ENCODE measurements around the gene SPART.

SPART gene, protein sequence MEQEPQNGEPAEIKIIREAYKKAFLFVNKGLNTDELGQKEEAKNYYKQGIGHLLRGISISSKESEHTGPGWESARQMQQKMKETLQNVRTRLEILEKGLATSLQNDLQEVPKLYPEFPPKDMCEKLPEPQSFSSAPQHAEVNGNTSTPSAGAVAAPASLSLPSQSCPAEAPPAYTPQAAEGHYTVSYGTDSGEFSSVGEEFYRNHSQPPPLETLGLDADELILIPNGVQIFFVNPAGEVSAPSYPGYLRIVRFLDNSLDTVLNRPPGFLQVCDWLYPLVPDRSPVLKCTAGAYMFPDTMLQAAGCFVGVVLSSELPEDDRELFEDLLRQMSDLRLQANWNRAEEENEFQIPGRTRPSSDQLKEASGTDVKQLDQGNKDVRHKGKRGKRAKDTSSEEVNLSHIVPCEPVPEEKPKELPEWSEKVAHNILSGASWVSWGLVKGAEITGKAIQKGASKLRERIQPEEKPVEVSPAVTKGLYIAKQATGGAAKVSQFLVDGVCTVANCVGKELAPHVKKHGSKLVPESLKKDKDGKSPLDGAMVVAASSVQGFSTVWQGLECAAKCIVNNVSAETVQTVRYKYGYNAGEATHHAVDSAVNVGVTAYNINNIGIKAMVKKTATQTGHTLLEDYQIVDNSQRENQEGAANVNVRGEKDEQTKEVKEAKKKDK

DNA sequence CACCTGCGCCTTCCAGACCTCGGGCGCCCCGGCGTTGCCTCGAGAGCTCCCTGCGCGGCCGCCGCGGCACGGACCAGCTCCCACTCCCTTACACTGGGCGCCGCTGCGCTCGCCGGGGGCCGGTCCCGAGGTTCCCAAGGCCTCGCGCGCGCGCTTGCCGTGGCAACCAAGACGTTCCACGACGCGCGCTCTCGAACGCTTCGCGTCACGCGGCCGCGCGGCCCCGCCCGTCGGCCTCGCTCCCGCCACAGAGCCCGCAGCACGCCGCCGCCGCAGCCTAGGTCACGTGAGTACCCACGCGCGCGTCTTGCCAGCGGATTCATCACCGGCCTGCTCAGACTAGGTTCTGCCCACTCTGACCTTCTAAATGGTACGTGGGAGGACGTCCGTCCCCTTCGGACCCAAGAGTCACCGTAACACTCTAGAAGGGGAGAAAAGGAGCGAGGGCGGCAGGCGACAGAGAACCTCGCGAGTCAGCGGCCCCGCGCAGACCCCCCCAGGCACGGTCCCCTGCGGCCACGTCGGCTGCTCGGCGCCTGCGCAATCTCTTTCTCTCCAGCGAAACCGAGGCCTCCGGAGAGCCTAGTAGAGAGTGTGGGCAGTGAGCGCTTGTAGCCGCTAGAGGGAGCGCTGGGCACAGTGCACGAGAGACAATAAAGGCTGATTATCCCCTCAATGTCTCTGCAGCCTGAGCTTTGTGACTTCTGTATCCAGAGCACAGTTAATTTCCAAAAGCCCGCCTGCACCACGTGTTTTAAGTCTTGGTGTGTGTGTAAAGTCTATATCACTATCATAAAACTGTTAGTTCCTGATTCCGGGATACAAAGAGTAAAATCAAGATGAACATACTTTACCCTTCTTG is at the start of gene SPART:
TSS of gene SPART (minus strand) at position 173 of the 862 bp plus-strand sequence. CDS start 10,564 bp downstream, outside the sequence.
- DNase-seq (ENCODE audit: low read depth in 3 of 3, low spot score in 1 of 3), result peak; percentile 70 to 80 (median 72)

DNA sequence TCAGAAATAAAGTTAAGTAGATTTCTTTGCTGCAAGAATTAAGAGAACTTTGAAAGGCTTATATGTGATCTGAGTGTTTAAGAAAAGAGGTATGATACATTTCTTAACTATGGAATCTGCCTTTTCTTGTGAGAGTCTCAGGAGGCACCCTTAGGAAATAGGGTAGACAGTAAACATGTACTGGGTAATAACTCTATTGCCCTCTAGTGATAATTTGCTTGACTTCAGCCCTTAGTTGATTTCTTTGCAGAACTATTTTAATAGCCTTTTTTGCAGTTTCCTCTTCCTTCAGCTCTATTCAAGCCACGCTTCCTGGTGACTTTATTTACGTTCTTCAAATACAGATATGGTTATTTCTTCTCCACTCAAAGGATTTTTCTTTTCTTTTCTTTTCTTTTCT is 49.1 kb upstream of the SPART start:
- no peak for DNase-seq (ENCODE audit: low read depth in 3 of 3, low spot score in 1 of 3)

DNA sequence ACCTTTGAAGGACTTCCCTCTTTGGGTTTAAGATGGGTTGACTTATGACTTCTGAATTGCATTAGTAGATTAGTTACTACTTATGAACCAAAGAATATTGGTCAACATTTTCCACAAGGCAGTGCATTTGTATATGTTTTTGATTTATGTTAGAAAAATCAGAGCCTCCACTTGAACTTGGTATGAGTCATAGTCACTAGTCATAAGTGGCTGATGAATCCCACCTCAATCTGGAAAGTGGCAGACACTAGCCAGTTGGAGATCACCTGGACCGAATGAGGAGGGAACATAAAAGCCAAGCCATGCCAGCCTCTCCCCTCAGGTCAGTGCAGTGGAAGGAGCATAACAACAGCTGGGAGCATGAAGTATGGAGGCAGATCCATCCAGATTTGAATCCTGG is 39.3 kb upstream of the SPART start:
- no peak for DNase-seq (ENCODE audit: low read depth in 3 of 3, low spot score in 1 of 3)

DNA sequence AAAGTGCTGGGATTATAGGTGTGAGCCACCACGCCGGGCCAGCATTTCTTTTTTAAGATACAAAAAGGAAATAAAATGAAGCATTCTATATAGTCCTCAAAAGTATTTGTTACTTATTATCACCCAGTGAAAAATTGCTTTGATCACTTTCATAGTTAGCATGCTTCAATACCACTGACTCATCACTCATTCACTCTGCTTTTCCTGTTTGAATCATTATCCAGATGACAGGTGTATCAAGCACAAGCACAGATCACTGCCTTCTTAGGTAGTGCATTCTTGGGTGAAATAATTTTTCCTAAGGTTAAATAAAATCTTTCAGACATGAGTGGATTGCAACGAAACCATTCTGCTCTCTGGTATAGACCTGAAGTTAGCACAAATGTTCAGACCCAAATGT is 35.8 kb upstream of the SPART start:
- no peak for DNase-seq (ENCODE audit: low read depth in 3 of 3, low spot score in 1 of 3)

DNA sequence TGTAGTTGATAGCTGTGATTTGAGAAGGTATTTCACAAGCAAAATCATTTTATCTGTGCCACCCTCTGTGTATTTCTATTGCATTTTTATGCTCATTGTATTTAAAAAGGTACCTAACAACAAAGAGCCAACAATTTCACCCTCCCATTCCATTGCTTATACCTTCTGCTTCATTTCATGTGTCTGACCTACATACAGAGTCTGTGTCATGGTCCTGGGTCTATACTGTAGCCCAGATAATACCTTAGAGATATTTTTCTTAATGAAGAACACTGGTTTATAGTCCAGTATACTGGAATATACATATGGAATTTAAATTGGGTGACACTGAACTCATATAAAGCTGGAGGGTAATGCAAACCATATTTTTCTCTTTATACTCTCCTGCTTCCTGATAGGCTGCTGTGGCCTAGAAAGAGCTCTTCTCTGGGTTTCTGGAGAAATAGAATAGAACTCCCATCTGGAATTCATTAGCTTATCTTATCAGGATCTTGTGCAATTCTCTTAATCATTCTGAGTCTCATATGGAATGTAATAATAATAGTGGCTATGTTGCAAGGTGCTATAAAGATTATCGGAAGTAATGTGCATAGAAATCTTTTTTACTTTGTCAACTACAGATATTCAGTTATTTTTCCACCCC is 31.8 kb upstream of the SPART start:
- no peak for DNase-seq (ENCODE audit: low read depth in 3 of 3, low spot score in 1 of 3)

DNA sequence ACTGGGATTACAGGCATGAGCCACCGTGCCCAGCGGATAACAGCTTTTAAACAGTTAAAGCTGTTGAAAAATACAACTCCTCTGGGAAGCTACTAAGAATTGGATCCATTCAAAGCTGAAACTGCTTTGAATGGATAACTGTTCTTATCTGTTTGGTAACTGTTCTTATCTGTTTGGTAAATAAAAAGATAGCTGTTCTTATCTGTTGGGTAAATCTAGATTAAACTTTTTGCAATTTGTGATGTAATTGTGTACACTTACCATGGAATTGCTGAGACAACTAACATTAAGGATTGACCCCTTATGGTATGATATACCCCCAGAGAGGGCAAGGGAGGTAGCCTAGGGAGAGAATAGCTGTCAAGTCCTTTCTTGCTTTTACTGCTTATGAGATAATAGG is 27.9 kb upstream of the SPART start:
- DNase-seq (ENCODE audit: low read depth in 3 of 3, low spot score in 1 of 3), result no peak

DNA sequence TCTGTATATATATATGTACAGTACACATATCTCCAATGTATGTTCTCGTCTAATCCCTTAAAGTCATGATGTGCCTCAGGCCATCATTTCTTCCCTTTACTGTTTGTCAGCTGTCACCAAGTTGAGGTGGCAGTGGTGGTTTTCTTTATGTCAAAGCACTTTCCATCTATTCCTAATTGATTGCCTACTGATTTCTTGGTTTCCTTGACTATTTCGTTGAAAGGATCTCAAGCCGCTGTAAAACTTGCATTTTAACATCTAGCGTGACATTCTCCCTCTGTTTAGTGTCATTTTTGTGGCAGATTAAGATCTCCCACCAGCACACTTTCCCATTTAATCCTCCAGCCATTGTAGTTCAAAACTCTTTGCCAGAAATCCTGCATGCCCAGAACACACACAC is 25.0 kb upstream of the SPART start:
- DNase-seq (ENCODE audit: low read depth in 3 of 3, low spot score in 1 of 3), result no peak

DNA sequence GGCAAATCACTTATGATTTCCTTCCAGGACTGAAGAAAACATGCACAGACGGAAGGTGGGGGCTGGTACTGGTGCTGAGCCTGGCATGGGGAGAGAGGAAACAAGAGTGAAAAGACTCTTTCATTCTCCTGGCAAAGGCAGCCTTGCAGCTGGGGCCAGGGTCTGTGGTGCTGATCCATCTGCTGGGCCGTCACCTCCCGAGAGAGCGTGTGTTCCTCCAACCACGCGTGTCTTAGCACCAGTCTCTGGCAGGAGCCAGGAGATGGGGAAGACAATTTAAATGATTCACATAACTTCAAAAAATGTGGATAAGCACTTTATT is 23.9 kb upstream of the SPART start:
- DNase-seq (ENCODE audit: low read depth in 3 of 3, low spot score in 1 of 3), result no peak

DNA sequence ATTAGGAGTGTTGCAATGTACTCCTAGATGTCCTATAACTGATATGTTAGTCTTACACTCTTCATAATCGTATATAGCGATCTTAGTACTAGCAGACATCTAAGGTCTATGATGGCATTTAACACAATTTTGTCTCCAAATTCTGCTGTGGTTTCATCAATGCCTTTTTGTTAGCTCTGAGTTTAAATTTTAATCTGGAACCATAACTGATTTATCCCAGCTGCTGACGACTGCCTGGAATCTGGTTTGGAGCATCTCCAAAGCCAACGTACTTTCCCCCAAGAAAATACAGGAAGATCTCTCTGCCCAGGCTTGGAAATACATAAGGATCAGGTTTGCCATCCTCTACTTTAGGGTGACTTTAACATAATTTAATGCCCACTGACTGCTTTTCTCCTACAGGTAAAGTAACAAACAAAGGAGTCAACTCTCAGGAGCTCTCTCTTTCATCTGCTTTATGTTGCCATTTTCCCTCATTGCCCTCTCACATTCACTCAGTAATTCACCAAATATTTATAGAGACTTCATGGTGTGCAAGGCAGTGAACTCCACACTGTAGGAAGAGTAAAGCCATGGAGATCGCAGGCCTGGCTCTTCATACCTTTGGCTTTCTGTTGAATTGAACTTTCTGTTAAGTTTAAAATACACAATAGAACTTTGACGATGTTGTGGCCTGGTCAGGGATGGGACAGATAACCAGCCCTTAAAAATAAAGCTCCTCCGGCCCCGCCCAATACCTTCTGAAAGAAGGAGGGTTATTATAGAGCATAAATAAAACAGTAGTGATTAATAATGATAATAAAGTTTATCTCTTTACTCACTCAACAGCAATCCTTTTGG is 23.3 kb upstream of the SPART start:
- no peak for DNase-seq (ENCODE audit: low read depth in 3 of 3, low spot score in 1 of 3)

DNA sequence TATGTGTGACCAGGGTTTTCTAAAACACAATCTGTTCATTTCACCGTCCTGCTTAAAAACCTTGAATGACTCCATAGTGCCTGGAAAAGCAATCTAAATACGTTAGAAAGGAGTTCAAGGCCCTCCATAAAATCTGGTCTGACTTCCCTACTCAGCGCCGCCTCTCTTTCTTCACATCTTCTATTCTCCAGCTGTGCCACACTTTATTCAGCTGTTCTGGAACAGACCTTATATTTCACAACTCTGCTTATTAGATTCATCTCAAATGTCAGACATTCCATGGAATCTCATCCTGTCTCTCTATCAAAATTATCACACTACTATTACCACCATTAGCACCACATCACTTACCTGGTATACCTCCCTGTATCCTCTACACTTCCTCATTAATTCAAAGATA is 19.8 kb upstream of the SPART start:
- no peak for DNase-seq (ENCODE audit: low read depth in 3 of 3, low spot score in 1 of 3)

DNA sequence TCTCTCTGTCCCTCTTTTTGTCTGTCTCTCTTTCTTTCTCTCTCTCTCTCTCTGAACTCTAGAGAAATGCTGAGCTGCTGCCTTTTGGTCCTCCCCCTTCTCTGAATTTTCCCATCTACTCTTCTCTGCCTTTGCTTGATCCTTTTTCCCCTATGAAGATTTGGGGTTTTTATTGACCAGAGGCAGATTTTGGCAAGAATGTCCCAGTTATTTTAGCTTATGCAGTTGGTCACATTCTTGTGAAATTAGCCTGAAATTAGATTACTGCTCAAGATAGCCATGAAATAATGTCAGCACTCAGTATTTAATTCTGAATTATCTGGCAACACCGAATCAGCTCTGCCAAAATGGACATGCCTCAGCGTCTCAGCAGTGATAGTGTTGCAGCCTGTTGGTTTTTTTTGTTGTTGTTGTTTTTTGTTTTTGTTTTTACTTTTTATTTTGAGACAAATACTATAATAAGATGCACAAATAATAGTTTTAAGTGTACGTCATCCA is 17.2 kb upstream of the SPART start:
- DNase-seq (ENCODE audit: low read depth in 3 of 3, low spot score in 1 of 3), result no peak

DNA sequence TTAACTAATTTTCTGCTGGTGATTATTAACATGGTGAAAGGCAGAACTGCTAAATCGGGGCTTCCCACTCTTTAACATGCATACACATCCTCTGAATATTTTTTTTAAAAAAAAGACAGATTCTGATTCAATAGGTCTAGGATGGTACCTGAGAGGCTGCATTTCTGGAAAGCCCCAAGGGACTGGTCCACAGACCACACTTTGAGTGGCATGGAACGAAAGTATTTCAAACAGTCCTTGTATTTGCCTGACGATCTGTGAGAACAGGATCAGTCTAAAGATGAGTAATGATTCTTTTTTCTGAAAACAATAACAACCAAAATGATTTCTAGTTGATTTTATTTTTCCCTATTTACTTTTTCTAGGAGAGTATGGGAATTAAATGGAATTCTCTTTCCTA is 16.7 kb upstream of the SPART start:
- DNase-seq (ENCODE audit: low read depth in 3 of 3, low spot score in 1 of 3), result no peak

DNA sequence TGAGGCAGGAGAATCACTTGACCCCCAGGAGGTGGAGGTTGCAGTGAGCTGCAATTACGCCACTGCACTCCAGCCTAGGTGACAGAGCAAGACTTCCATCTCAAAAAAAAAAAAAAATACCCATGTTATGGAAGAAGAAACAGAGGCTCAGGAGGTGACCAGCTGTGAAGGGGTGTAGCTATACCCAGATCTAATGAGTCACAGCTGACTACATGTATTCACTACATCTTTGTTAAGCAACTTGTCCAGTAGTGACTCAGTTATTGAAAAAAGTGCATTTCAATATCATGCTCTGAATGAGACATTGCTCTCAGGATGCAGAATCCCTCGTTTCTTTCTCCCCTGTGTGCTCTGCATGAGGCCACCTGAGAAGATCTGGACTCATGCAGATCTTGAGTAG is 16.1 kb upstream of the SPART start:
- DNase-seq (ENCODE audit: low read depth in 3 of 3, low spot score in 1 of 3), result no peak

DNA sequence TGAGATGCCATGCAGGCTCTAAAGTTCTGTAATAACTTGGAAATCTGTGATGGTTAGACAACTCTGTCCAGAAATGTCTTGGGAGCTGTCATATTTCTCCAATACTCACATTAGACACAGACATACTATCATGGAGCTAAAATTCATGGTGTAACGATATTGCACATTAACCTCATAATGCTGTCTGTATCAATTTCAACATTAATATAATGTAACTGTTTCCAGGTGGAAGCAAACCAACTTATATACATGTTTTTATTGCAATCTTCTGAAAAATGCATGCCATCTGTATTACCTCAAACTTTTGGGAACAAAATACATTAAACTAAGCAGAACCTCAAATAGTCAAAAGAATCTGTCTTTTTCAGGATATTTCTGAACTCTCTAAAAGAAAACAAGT is 14.7 kb upstream of the SPART start:
- no peak for DNase-seq (ENCODE audit: low read depth in 3 of 3, low spot score in 1 of 3)

DNA sequence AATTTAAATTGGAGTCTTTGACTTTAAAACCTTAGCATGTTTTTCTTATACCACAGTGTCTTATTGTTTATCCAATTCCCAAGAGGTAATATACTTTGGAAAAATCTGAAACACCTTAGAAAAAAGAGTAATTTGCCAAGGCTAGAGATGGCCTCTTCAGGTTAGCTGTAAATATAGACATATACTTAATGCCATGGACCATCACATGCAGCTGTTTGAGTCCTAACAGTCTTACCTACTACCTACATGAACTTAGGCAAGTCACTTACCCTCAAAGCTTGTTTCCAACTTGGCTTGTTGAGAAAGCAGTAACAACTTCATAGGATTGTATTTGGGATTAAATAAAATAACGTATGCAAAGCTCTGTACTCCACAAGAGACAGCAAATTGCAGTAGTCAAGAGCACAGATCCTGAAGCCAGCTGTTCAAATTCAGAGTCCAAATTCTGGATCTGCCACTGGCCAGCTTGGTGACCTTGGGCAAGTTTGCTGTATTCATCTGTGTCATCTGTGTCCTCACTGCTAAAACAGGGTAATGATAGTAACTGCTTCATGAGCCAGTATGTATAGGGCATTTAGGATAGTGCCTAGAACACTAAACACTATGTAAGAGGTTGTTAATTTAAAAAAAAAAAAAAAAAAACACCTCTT is 13.2 kb upstream of the SPART start:
- no peak for DNase-seq (ENCODE audit: low read depth in 3 of 3, low spot score in 1 of 3)

DNA sequence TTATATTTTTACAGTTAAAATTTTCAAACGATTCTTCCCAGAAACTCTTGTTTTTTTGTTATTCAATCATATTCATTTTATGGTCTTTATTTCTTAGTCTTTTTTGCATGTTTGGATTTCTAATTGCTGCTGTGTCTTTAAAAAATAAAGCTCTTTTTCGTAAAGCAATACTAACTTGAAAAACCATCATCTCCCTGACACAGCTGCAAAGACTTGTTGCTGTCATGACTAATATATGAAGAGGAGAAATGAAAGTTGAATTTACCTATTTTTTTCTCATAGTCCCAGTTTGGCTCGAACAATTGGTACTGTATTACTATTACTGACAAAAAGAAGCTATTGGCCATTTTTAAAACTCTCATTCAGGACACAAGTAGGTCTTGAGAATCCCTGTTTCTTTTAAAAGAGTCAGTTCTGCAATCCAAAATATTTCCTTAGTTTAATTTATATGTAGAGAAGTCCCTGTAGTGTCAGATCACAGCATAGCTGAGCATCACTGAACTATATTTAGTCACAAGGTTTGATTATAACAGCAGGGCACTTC is 12.1 kb upstream of the SPART start:
- DNase-seq (ENCODE audit: low read depth in 3 of 3, low spot score in 1 of 3), result no peak

DNA sequence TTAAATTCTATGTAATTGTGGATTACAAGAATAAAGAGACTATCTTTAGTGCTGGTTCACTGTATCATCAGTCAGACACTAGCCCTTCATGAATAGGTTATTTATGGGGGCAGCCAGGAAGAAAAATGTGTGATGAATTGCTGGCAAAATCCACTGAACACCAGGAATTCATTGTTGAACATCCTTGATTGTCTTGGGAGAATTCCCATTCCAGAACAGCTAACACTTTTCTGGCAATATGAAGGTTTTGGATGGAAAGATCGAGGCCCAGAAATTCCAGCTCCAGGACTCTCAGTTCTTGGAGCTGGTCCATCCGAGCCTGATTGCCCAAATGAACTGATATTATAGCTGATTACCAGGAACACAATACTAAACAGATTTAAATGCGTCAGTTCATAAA is 11.5 kb upstream of the SPART start:
- DNase-seq (ENCODE audit: low read depth in 3 of 3, low spot score in 1 of 3), result no peak

DNA sequence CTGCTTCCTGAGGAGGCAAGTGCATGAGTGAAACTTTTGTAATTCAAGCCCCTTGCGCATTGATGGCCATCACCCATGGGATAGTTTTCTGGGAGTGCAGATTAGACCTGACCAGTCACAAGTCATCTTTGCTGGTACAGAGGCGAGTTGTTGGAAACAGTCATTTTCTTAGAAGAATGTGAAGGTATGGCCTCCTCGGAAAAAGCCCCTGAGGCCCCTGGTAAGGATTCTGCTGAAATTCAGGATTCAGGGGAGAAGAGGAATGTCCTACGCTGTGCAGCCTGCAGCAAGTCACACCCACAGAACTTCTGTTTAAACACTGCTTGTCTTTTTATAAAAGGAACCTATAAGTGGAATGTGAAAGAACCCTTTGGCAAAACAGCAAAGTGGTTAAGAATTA is 11.0 kb upstream of the SPART start:
- no peak for DNase-seq (ENCODE audit: low read depth in 3 of 3, low spot score in 1 of 3)

DNA sequence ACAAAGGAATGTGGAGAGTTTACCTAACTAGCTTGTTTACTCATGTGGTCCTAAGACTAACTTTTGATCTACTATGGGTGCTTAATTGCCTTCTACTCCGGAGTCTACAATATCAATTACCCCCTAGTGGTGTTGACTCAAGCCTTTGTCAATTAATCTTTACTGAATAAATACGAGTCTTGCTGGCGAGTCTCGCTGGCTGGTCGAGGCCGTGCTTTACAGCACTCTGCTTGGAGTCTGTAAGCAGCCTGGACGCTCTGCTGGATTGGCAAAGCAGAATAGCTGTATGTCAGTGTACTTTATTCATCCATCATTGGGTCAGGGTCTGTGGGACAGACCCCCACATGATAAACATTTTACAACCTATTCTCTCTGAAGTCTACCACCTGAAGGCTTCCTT is 9.9 kb upstream of the SPART start:
- no peak for DNase-seq (ENCODE audit: low read depth in 3 of 3, low spot score in 1 of 3)

DNA sequence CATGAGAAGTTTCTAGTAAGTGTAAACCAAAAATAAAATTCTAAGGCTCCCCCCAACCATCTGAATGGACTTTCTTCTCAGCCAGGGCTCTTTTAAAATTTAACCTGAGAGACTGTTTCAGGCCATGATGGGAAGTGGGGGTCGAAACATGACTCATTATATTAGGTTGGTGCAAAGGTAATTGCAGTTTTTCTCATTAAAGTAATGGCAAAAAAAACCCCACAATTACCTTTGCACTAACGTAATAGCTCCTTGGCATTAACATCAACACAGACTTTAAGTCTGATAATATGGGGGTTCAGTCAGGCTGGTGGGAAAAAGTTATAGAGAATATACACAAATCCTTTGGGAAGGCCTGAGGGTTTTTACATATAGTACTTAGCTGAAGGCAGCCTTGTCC is 9.4 kb upstream of the SPART start:
- DNase-seq (ENCODE audit: low read depth in 3 of 3, low spot score in 1 of 3), result no peak
